IMR-90 (cell line): Measurements from ENCODE around the gene NKX6-2. TPM values are rescaled to one million over a fixed set of nuclear protein-coding genes. Genes with fewer than 3 reads are reported as not detected.

Source experiments
- ATAC-seq: fragments of 200-7000 bp; cut with Tn5 transposase; 2 replicates; pipeline ENCODE4 v1.9.1; 2020; ENCODE audit warnings: low read depth, mild to moderate bottlenecking, moderate library complexity
- BruUV-seq: library from RNA; stranded (reverse); fragments of 400-500 nt; replicated peaks from 2 replicates; lab custom pipeline; 2021; lab: Mats Ljungman, UMichigan
- CTCF ChIA-PET: fragments of 300-600 bp; formaldehyde crosslinking; extraction: SDS; loops from one replicate; lab custom pipeline; 2021; ENCODE audit warnings: antibody characterized with exemption; lab: Yijun Ruan, JAX
- POLR2A ChIA-PET: fragments of 300-600 bp; sonication (Branson Sonifier 250); formaldehyde crosslinking; loops from one replicate; lab custom pipeline; 2022; ENCODE audit warnings: antibody characterized with exemption; ENCODE audit not compliant: unreplicated experiment; lab: Charles Lee
- DNase-seq: peaks from one replicate; pipeline ENCODE4 v3.0.0; 2013
- H2AFZ ChIP-seq: replicated peaks from 2 replicates; pipeline ENCODE3; 2013; ENCODE audit warnings: low read length, mild to moderate bottlenecking; ENCODE audit not compliant: poor library complexity
- H2AK5ac ChIP-seq: 2 replicates; pipeline ENCODE4 v1.6.1; 2013; ENCODE audit warnings: low read depth, low read length, inconsistent platforms
- H2AK9ac ChIP-seq: replicated peaks from 2 replicates; pipeline ENCODE3; 2013; ENCODE audit warnings: mild to moderate bottlenecking, low read depth, low read length, moderate library complexity; ENCODE audit not compliant: poor library complexity
- H2BK120ac ChIP-seq: 2 replicates; pipeline ENCODE4 v1.6.1; 2013; ENCODE audit warnings: low read depth, low read length, inconsistent platforms
- H2BK15ac ChIP-seq: 3 replicates; pipeline ENCODE4 v1.6.1; 2013; ENCODE audit warnings: low read depth, low read length, inconsistent platforms
- H2BK20ac ChIP-seq: 2 replicates; pipeline ENCODE4 v1.6.1; 2013; ENCODE audit warnings: low read depth, mild to moderate bottlenecking, inconsistent platforms, low read length, moderate library complexity
- H2BK5ac ChIP-seq: 2 replicates; pipeline ENCODE4 v1.6.1; 2013; ENCODE audit warnings: mild to moderate bottlenecking, low read depth, low read length, inconsistent platforms; ENCODE audit not compliant: poor library complexity, severe bottlenecking
- H3K14ac ChIP-seq: replicated peaks from 2 replicates; pipeline ENCODE4 v1.6.1; 2013; ENCODE audit warnings: low read depth, low read length, inconsistent platforms
- H3K18ac ChIP-seq: 2 replicates; pipeline ENCODE4 v1.6.1; 2013; ENCODE audit warnings: low read depth, low read length, control low read depth
- H3K23ac ChIP-seq: 2 replicates; pipeline ENCODE4 v1.6.1; 2013; ENCODE audit warnings: low read depth, low read length, inconsistent platforms
- H3K27ac ChIP-seq: 2 replicates; pipeline ENCODE4 v1.5.1; 2013; ENCODE audit warnings: mild to moderate bottlenecking, control low read depth, low read length; ENCODE audit not compliant: insufficient read depth
- H3K27me3 ChIP-seq: 2 replicates; pipeline ENCODE4 v1.6.1; 2013; ENCODE audit warnings: low read length; ENCODE audit not compliant: control insufficient read depth, insufficient read depth
- H3K36me3 ChIP-seq: 2 replicates; pipeline ENCODE4 v1.6.1; 2013; ENCODE audit warnings: low read length, mixed read lengths; ENCODE audit not compliant: control insufficient read depth, insufficient read depth
- H3K4ac ChIP-seq: 2 replicates; pipeline ENCODE4 v1.6.1; 2013; ENCODE audit warnings: low read depth, low read length, inconsistent platforms
- H3K4me1 ChIP-seq: 2 replicates; pipeline ENCODE4 v1.6.1; 2013; ENCODE audit warnings: low read length, mixed read lengths; ENCODE audit not compliant: control insufficient read depth, insufficient read depth
- H3K4me2 ChIP-seq: 2 replicates; pipeline ENCODE4 v1.6.1; 2013; ENCODE audit warnings: low read depth, mild to moderate bottlenecking, control low read depth, low read length, moderate library complexity
- H3K4me3 ChIP-seq: 2 replicates; pipeline ENCODE4 v1.5.1; 2013; ENCODE audit warnings: low read depth, mild to moderate bottlenecking, control low read depth, low read length, moderate library complexity; ENCODE audit not compliant: insufficient read depth
- H3K56ac ChIP-seq: 2 replicates; pipeline ENCODE4 v1.6.1; 2013; ENCODE audit warnings: low read length, inconsistent platforms; ENCODE audit not compliant: insufficient read depth; ENCODE audit errors: extremely low read depth
- H3K79me1 ChIP-seq, 2 experiments: 2 replicates each; pipeline ENCODE4 v1.6.1; 2013; ENCODE audit warnings: low read length in 2 of 2, inconsistent platforms in 1 of 2, low read depth in 1 of 2
- H3K9ac ChIP-seq: 2 replicates; pipeline ENCODE4 v1.6.1; 2013; ENCODE audit warnings: low read depth, low read length, control low read depth
- H3K9me1 ChIP-seq: 2 replicates; pipeline ENCODE4 v1.6.1; 2013; ENCODE audit warnings: low read length, inconsistent platforms; ENCODE audit not compliant: insufficient read depth
- H3K9me3 ChIP-seq: 2 replicates; pipeline ENCODE4 v1.6.1; 2013; ENCODE audit warnings: low read length; ENCODE audit not compliant: control insufficient read depth, insufficient read depth
- H4K20me1 ChIP-seq: 2 replicates; pipeline ENCODE4 v1.6.1; 2013; ENCODE audit warnings: low read length, inconsistent platforms; ENCODE audit not compliant: insufficient read depth
- H4K5ac ChIP-seq: 2 replicates; pipeline ENCODE4 v1.6.1; 2013; ENCODE audit warnings: mild to moderate bottlenecking, low read depth, low read length, control low read depth
- H4K8ac ChIP-seq, 2 experiments: 2 replicates each; pipeline ENCODE4 v1.6.1; 2013; ENCODE audit warnings: low read depth in 2 of 2, low read length in 2 of 2, control low read depth in 1 of 2, inconsistent platforms in 1 of 2
- H4K91ac ChIP-seq: 2 replicates; pipeline ENCODE4 v1.6.1; 2013; ENCODE audit warnings: low read depth, low read length, inconsistent platforms; ENCODE audit not compliant: insufficient read depth
- BHLHE40 ChIP-seq: fragments of 150-350 bp; IDR thresholded peaks from 2 replicates; pipeline ENCODE4 v1.6.1; 2016; ENCODE audit warnings: mild to moderate bottlenecking, low read depth, low read length
- CEBPB ChIP-seq: IDR thresholded peaks from 2 replicates; pipeline ENCODE4 v1.6.1; 2012; ENCODE audit warnings: low read depth, low read length, improper control_type of control experiment
- CHD1 ChIP-seq: IDR thresholded peaks from 2 replicates; pipeline ENCODE4 v1.6.1; 2012; ENCODE audit warnings: low read depth, low read length, improper control_type of control experiment
- MAZ ChIP-seq: IDR thresholded peaks from 2 replicates; pipeline ENCODE4 v1.6.1; 2012; ENCODE audit warnings: low read depth, mild to moderate bottlenecking, low read length, improper control_type of control experiment, moderate library complexity, borderline replicate concordance
- MXI1 ChIP-seq: IDR thresholded peaks from 2 replicates; pipeline ENCODE4 v1.6.1; 2012; ENCODE audit warnings: low read depth, mild to moderate bottlenecking, low read length, moderate library complexity, borderline replicate concordance
- NFE2L2 ChIP-seq: fragments of 150-350 bp; IDR thresholded peaks from 2 replicates; pipeline ENCODE4 v1.6.1; 2016; ENCODE audit warnings: low read depth, mild to moderate bottlenecking, low read length
- POLR2A ChIP-seq: IDR thresholded peaks from 2 replicates; pipeline ENCODE4 v1.6.1; 2012; ENCODE audit warnings: mild to moderate bottlenecking, low read depth, low read length
- RAD21 ChIP-seq: IDR thresholded peaks from 2 replicates; pipeline ENCODE4 v1.6.1; 2012; ENCODE audit warnings: low read length, improper control_type of control experiment
- RCOR1 ChIP-seq: IDR thresholded peaks from 2 replicates; pipeline ENCODE4 v1.6.1; 2012; ENCODE audit warnings: mild to moderate bottlenecking, low read length, improper control_type of control experiment; ENCODE audit not compliant: insufficient replicate concordance
- SMC3 ChIP-seq: fragments of 150-350 bp; IDR thresholded peaks from 2 replicates; pipeline ENCODE4 v1.6.1; 2016; ENCODE audit warnings: low read depth, mild to moderate bottlenecking, antibody characterized with exemption, low read length, moderate library complexity
- WGBS, 2 experiments: methylation state at CpG; one replicate each; pipeline versions ENCODE4 v1.1.5 to v1.1.7; 2013; ENCODE audit warnings: missing lambda C conversion rate in 2 of 2; ENCODE audit not compliant: insufficient read length in 1 of 2; ENCODE audit errors: extremely low coverage in 2 of 2; 5-methylcytosine and 5-hydroxymethylcytosine counted together
- dilution Hi-C: fragments of 300-500 bp; cut with HindIII; formaldehyde crosslinking; loops from one replicate; pipeline ENCODE4 v1.14.3; 2018; ENCODE audit warnings: low sequenced_read_pairs; ENCODE audit not compliant: unreplicated experiment
- in situ Hi-C: fragments of 300-500 bp; cut with MboI; formaldehyde crosslinking; loops from 3 replicates; pipeline ENCODE4 v1.14.3; 2019; ENCODE audit warnings: low sequenced_read_pairs, inconsistent platforms, mixed read lengths
- intact Hi-C: fragments of 100-400 bp; cut with micrococcal nuclease; formaldehyde crosslinking; loops from 2 replicates; pipeline ENCODE4 v1.10.0; 2022
- polyA plus RNA-seq, 3 experiments: library from polyadenylated mRNA; depleted of rRNA; stranded (reverse); fragments of >200 nt; gene quantifications; 2 replicates each; pipeline ENCODE4 v1.2.3, GENCODE V29; 2012; ENCODE audit warnings: low replicate concordance in 1 of 3
- total RNA-seq: library from RNA; depleted of rRNA; stranded (reverse); fragments of >200 nt; gene quantifications from 2 replicates; pipeline ENCODE4 v1.2.3, GENCODE V29; 2012
- TF ChIP-seq, protein P1 (sequence below): fragments of 150-350 bp; IDR thresholded peaks from 2 replicates; pipeline ENCODE4 v1.6.1; 2017; ENCODE audit warnings: mild to moderate bottlenecking, antibody characterized with exemption, low read length, low read depth

The NKX6-2 gene
- total and polyA plus RNA-seq, 2 of the 4 experiments (the other 2 are of a cell fraction) = not detected

DNA sequence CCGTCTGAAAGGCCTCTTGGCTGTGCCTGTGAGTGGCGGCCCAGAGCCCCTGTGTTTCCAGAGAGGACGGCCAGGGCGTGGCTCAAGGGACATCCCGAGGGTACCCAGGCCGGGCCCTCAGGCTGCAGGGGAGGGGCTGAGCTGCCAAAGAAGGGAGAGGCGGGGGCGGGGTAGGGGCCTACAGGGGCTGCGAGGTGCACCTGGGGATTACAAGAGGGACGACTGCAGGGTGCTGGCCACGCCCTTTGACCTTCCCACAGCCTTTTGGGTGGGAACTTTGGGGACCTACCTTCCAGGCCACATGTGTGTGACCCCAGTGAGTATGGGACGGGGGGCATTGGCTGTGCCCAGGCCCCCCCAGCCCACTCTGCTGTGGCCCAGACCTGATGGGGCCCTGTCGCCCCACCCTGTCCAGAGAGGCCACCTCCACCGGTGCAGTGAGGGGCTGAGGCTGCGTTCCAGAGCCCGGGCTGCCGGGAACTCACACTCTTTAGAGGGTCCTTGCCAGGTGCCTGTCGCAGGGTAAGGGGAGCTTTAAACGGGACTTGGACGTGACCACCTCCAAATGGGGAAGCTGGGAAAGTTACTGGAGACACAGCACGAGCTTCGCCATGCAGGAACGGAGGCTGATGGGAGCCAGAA is 19.0 kb upstream of the NKX6-2 start:
- Histone ChIP-seq H3K4ac (no peak overlapping the region), H3K9me3 (peaks cover 5% of the 10 kb centered on the region), H3K4me3 (no peak overlapping the region), H3K9ac (no peak overlapping the region), H3K14ac (no peak overlapping the region), H3K18ac (no peak overlapping the region), H3K4me1 (no peaks in the 10 kb centered on the region), H4K91ac (no peak overlapping the region), H2AK9ac (no peak overlapping the region), H3K27me3 (peaks cover 27% of the 10 kb centered on the region; the same call in 1 of the 2 replicates), H2BK5ac (no peak overlapping the region), H2AK5ac (no peak overlapping the region), H3K56ac (no peak overlapping the region), H4K8ac (no peak overlapping the region), H3K36me3 (no peaks in the 10 kb centered on the region), H2BK120ac (no peak overlapping the region), H3K9me1 (no peaks in the 10 kb centered on the region), H2AFZ (no peak overlapping the region), H3K23ac (no peak overlapping the region), H3K79me1 (no peaks in the 10 kb centered on the region), H4K20me1 (no peaks in the 10 kb centered on the region), H2BK20ac (no peak overlapping the region), H4K5ac (no peak overlapping the region), H3K4me2 (no peak overlapping the region), H3K27ac (no peak overlapping the region), H2BK15ac (no peak overlapping the region)
- POLR2A ChIA-PET = no interaction called here
- 70% methylated on average over 4 of the region's 23 CpGs; no CpG with 5 or more reads in 1 of the 2 experiments for WGBS, 2 experiments
- in situ Hi-C loops = no loop called here
- TF ChIP-seq NFE2L2 (no peak), RAD21 (no peak), CEBPB (no peak), MAZ (no peak), CHD1 (no peak), SMC3 (no peak), BHLHE40 (no peak), MXI1 (no peak), RCOR1 (no peak), POLR2A (no peak)
- TF ChIP-seq, protein P1, sequence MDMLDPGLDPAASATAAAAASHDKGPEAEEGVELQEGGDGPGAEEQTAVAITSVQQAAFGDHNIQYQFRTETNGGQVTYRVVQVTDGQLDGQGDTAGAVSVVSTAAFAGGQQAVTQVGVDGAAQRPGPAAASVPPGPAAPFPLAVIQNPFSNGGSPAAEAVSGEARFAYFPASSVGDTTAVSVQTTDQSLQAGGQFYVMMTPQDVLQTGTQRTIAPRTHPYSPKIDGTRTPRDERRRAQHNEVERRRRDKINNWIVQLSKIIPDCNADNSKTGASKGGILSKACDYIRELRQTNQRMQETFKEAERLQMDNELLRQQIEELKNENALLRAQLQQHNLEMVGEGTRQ = no peak
- BruUV-seq = no TSS peak
- no peak for ATAC-seq
- no peak for DNase-seq
- dilution Hi-C loops = no loop called here
- CTCF ChIA-PET = no interaction called here
- intact Hi-C loops = no loop called here
